Measurements from ENCODE around the gene DOCK3. TPM values are rescaled to one million over a fixed set of nuclear protein-coding genes. Genes with fewer than 3 reads are reported as not detected.
"Not testable (repeated sequence)": the region's sequence is repeated elsewhere in the genome, so short reads cannot be mapped to it uniquely, and the experiment has no call there.

Gene DOCK3
- total and polyA plus RNA-seq, 2 of the 4 experiments (the other 2 are of a cell fraction), result under 0.01 to 0.12 TPM

DNA sequence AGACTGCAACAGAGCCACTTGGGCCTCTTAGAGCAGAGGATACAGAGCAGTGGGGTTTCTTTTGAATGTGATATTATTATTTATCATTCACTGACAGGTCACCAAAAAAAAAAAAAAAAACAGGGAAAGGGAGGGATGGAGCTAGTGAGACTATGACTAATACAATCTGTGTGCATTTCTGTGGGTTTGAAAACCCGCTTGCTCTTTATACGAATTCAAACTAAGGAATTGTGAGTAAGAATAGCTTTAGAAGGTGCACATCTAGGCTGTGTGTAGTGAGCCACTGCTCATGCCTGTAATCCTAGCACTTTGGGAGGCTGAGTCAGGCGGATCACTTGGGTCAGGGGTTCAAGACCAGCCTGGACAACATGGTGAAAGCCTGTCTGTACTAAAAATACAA, 523.8 kb downstream of the DOCK3 start:
- H3K18ac ChIP-seq (ENCODE audit: low read depth, low read length), result no peak overlapping the region
- no peaks in the 10 kb centered on the region for H3K36me3 ChIP-seq (ENCODE audit: control insufficient read depth, insufficient read depth, low read length)
- H3K4me1 ChIP-seq (ENCODE audit: control insufficient read depth, insufficient read depth, low read length), result no peaks in the 10 kb centered on the region
- H2BK5ac ChIP-seq (ENCODE audit: low read depth, low read length, poor library complexity, severe bottlenecking), result no peak overlapping the region
- peaks cover 12% of the 10 kb centered on the region; the same call in 1 of the 2 replicates for H3K9me3 ChIP-seq (ENCODE audit: control insufficient read depth, insufficient read depth, low read length)
- BruUV-seq (replicated peaks), result no TSS peak
- H3K56ac ChIP-seq (ENCODE audit: extremely low read depth, insufficient read depth, low read length), result no peak overlapping the region
- no peaks in the 10 kb centered on the region for H3K9me1 ChIP-seq (ENCODE audit: insufficient read depth, low read length)
- H3K9ac ChIP-seq (ENCODE audit: low read depth, low read length), result no peak overlapping the region
- H2AK9ac ChIP-seq (replicated peaks; ENCODE audit: low read depth, low read length, poor library complexity), result no peak overlapping the region
- H4K8ac ChIP-seq (ENCODE audit: low read depth in 2 of 2, low read length in 2 of 2), result no peak overlapping the region
- H3K23ac ChIP-seq (ENCODE audit: low read depth, low read length), result no peak overlapping the region
- no peak overlapping the region for H4K91ac ChIP-seq (ENCODE audit: insufficient read depth, low read depth, low read length)
- DNase-seq, result no peak
- dilution Hi-C loops (cut with HindIII; ENCODE audit: low sequenced_read_pairs, unreplicated experiment) (no loop called here), intact Hi-C loops (cut with micrococcal nuclease) (no loop called here), in situ Hi-C loops (cut with MboI; ENCODE audit: low sequenced_read_pairs) (no loop called here)
- no peak overlapping the region for H3K27ac ChIP-seq (ENCODE audit: insufficient read depth, low read length)
- no peak overlapping the region for H3K4me2 ChIP-seq (ENCODE audit: low read depth, low read length)
- H2BK20ac ChIP-seq (ENCODE audit: low read depth, low read length), result no peak overlapping the region
- H3K14ac ChIP-seq (replicated peaks; ENCODE audit: low read depth, low read length), result no peak overlapping the region
- H3K27me3 ChIP-seq (ENCODE audit: control insufficient read depth, insufficient read depth, low read length), result no peaks in the 10 kb centered on the region
- no peak for ATAC-seq (ENCODE audit: low read depth)
- H3K4me3 ChIP-seq (ENCODE audit: insufficient read depth, low read depth, low read length), result no peak overlapping the region
- TF ChIP-seq RFX5 (IDR thresholded peaks at IDR 0.05; ENCODE audit: low read depth, low read length), result no peak
- no peak for TF ChIP-seq RAD21 (IDR thresholded peaks at IDR 0.05; ENCODE audit: low read length)
- no peak for TF ChIP-seq MXI1 (IDR thresholded peaks at IDR 0.05; ENCODE audit: borderline replicate concordance, low read depth, low read length)
- TF ChIP-seq CEBPB (IDR thresholded peaks at IDR 0.05; ENCODE audit: low read depth, low read length), result no peak
- TF ChIP-seq CHD1 (IDR thresholded peaks at IDR 0.05; ENCODE audit: low read depth, low read length), result no peak
- TF ChIP-seq MAFK (IDR thresholded peaks at IDR 0.05; ENCODE audit: low read depth, low read length), result no peak
- no peak for TF ChIP-seq FOS (IDR thresholded peaks at IDR 0.05; ENCODE audit: low read depth, low read length)
- H4K5ac ChIP-seq (ENCODE audit: low read depth, low read length), result no peak overlapping the region
- no peak overlapping the region for H2AK5ac ChIP-seq (ENCODE audit: low read depth, low read length)
- H2BK15ac ChIP-seq (ENCODE audit: low read depth, low read length), result no peak overlapping the region
- no peaks in the 10 kb centered on the region for H3K79me1 ChIP-seq (ENCODE audit: low read depth in 1 of 2, low read length in 2 of 2)
- WGBS, 2 experiments (ENCODE audit: extremely low coverage in 2 of 2, insufficient read length in 1 of 2), result no CpG with 5 or more reads among the region's 3 CpGs
- ChIA-PET CTCF (no interaction called here), POLR2A (ENCODE audit: unreplicated experiment) (no interaction called here)
- no peak overlapping the region for H3K4ac ChIP-seq (ENCODE audit: low read depth, low read length)
- no peak overlapping the region for H2AFZ ChIP-seq (replicated peaks; ENCODE audit: low read length, poor library complexity)
- no peak overlapping the region for H2BK120ac ChIP-seq (ENCODE audit: low read depth, low read length)
- no peaks in the 10 kb centered on the region for H4K20me1 ChIP-seq (ENCODE audit: insufficient read depth, low read length)

- H2BK120ac ChIP-seq (ENCODE audit: low read depth, low read length); H3K36me3 ChIP-seq (ENCODE audit: control insufficient read depth, insufficient read depth, low read length); H2AK9ac ChIP-seq (replicated peaks; ENCODE audit: low read depth, low read length, poor library complexity); H4K5ac ChIP-seq (ENCODE audit: low read depth, low read length); H3K4me2 ChIP-seq (ENCODE audit: low read depth, low read length); BruUV-seq (replicated peaks); POLR2A ChIA-PET (ENCODE audit: unreplicated experiment); H3K14ac ChIP-seq (replicated peaks; ENCODE audit: low read depth, low read length); H2AK5ac ChIP-seq (ENCODE audit: low read depth, low read length); H2BK15ac ChIP-seq (ENCODE audit: low read depth, low read length); H3K18ac ChIP-seq (ENCODE audit: low read depth, low read length); H4K8ac ChIP-seq (ENCODE audit: low read depth in 2 of 2, low read length in 2 of 2); H2BK5ac ChIP-seq (ENCODE audit: low read depth, low read length, poor library complexity, severe bottlenecking); H3K23ac ChIP-seq (ENCODE audit: low read depth, low read length); intact Hi-C loops (cut with micrococcal nuclease); H3K27me3 ChIP-seq (ENCODE audit: control insufficient read depth, insufficient read depth, low read length); H3K4me3 ChIP-seq (ENCODE audit: insufficient read depth, low read depth, low read length); H3K56ac ChIP-seq (ENCODE audit: extremely low read depth, insufficient read depth, low read length); H4K20me1 ChIP-seq (ENCODE audit: insufficient read depth, low read length); H3K27ac ChIP-seq (ENCODE audit: insufficient read depth, low read length); dilution Hi-C loops (cut with HindIII; ENCODE audit: low sequenced_read_pairs, unreplicated experiment); H3K4ac ChIP-seq (ENCODE audit: low read depth, low read length); H3K9me1 ChIP-seq (ENCODE audit: insufficient read depth, low read length); H3K79me1 ChIP-seq (ENCODE audit: low read depth in 1 of 2, low read length in 2 of 2); H3K4me1 ChIP-seq (ENCODE audit: control insufficient read depth, insufficient read depth, low read length); H2AFZ ChIP-seq (replicated peaks; ENCODE audit: low read length, poor library complexity); in situ Hi-C loops (cut with MboI; ENCODE audit: low sequenced_read_pairs); ATAC-seq (ENCODE audit: low read depth); H4K91ac ChIP-seq (ENCODE audit: insufficient read depth, low read depth, low read length); H2BK20ac ChIP-seq (ENCODE audit: low read depth, low read length); CTCF ChIA-PET; H3K9ac ChIP-seq (ENCODE audit: low read depth, low read length); DNase-seq: not testable (repeated sequence)
- peaks cover 12% of the 10 kb centered on the region; the same call in 1 of the 2 replicates for H3K9me3 ChIP-seq (ENCODE audit: control insufficient read depth, insufficient read depth, low read length)
- WGBS, 2 experiments (ENCODE audit: extremely low coverage in 2 of 2, insufficient read length in 1 of 2), result no CpG with 5 or more reads among the region's 13 CpGs
Measured at GRCh38 chr3:51199296-51199695, 524.6 kb downstream of the DOCK3 start.

All from IMR-90 (cell line).